HL-60 (cell line): ENCODE results near the gene FMOD.

Experiments
- GABPA ChIP-seq: IDR thresholded peaks from 2 replicates; pipeline ENCODE4 v1.6.1; 2012; ENCODE audit warnings: low read depth
- POLR2AphosphoS5 ChIP-seq: IDR thresholded peaks from 2 replicates; pipeline ENCODE4 v1.6.1; 2012; ENCODE audit warnings: low read depth
- SPI1 ChIP-seq: IDR thresholded peaks from 2 replicates; pipeline ENCODE4 v1.6.1; 2012; ENCODE audit warnings: low read depth, mild to moderate bottlenecking, borderline replicate concordance
- TF ChIP-seq, protein P1 (sequence below): IDR thresholded peaks from one replicate; pipeline ENCODE4 v1.5.1; 2011; ENCODE audit warnings: low read length, control low read depth, inconsistent platforms; ENCODE audit not compliant: insufficient read depth
- TF ChIP-seq, protein P2 (sequence below): IDR thresholded peaks from 2 replicates; pipeline ENCODE4 v1.6.1; 2012; ENCODE audit warnings: low read depth; ENCODE audit not compliant: insufficient replicate concordance

GRCh38 chr1:203369666-203370065, 18.7 kb upstream of the FMOD start:
- TF ChIP-seq, protein P1, sequence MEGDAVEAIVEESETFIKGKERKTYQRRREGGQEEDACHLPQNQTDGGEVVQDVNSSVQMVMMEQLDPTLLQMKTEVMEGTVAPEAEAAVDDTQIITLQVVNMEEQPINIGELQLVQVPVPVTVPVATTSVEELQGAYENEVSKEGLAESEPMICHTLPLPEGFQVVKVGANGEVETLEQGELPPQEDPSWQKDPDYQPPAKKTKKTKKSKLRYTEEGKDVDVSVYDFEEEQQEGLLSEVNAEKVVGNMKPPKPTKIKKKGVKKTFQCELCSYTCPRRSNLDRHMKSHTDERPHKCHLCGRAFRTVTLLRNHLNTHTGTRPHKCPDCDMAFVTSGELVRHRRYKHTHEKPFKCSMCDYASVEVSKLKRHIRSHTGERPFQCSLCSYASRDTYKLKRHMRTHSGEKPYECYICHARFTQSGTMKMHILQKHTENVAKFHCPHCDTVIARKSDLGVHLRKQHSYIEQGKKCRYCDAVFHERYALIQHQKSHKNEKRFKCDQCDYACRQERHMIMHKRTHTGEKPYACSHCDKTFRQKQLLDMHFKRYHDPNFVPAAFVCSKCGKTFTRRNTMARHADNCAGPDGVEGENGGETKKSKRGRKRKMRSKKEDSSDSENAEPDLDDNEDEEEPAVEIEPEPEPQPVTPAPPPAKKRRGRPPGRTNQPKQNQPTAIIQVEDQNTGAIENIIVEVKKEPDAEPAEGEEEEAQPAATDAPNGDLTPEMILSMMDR, result no peak
- TF ChIP-seq POLR2AphosphoS5 (no peak), GABPA (no peak), SPI1 (peak; percentile 33; the same call in 1 of the 2 replicates)
- TF ChIP-seq, protein P2, sequence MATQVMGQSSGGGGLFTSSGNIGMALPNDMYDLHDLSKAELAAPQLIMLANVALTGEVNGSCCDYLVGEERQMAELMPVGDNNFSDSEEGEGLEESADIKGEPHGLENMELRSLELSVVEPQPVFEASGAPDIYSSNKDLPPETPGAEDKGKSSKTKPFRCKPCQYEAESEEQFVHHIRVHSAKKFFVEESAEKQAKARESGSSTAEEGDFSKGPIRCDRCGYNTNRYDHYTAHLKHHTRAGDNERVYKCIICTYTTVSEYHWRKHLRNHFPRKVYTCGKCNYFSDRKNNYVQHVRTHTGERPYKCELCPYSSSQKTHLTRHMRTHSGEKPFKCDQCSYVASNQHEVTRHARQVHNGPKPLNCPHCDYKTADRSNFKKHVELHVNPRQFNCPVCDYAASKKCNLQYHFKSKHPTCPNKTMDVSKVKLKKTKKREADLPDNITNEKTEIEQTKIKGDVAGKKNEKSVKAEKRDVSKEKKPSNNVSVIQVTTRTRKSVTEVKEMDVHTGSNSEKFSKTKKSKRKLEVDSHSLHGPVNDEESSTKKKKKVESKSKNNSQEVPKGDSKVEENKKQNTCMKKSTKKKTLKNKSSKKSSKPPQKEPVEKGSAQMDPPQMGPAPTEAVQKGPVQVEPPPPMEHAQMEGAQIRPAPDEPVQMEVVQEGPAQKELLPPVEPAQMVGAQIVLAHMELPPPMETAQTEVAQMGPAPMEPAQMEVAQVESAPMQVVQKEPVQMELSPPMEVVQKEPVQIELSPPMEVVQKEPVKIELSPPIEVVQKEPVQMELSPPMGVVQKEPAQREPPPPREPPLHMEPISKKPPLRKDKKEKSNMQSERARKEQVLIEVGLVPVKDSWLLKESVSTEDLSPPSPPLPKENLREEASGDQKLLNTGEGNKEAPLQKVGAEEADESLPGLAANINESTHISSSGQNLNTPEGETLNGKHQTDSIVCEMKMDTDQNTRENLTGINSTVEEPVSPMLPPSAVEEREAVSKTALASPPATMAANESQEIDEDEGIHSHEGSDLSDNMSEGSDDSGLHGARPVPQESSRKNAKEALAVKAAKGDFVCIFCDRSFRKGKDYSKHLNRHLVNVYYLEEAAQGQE, result no peak
